GM12891 (cell line): ENCODE measurements around the gene NIPAL4.

ENCODE experiments used
- PAX5 ChIP-seq: IDR thresholded peaks from 2 replicates; pipeline ENCODE4 v1.6.1; 2011; ENCODE audit warnings: low read length, moderate library complexity, mild to moderate bottlenecking; ENCODE audit not compliant: insufficient read depth, severe bottlenecking
- POLR2A ChIP-seq: IDR thresholded peaks from 2 replicates; pipeline ENCODE4 v1.6.1; 2011; ENCODE audit warnings: low read depth, low read length, control low read depth
- POLR2AphosphoS5 ChIP-seq: IDR thresholded peaks from 2 replicates; pipeline ENCODE4 v1.6.1; 2011; ENCODE audit warnings: low read depth, low read length, control low read depth
- SPI1 ChIP-seq: IDR thresholded peaks from 2 replicates; pipeline ENCODE4 v1.6.1; 2011; ENCODE audit warnings: low read depth, low read length, control low read depth
- TAF1 ChIP-seq: IDR thresholded peaks from 2 replicates; pipeline ENCODE4 v1.6.1; 2011; ENCODE audit warnings: low read depth, low read length, control low read depth

DNA sequence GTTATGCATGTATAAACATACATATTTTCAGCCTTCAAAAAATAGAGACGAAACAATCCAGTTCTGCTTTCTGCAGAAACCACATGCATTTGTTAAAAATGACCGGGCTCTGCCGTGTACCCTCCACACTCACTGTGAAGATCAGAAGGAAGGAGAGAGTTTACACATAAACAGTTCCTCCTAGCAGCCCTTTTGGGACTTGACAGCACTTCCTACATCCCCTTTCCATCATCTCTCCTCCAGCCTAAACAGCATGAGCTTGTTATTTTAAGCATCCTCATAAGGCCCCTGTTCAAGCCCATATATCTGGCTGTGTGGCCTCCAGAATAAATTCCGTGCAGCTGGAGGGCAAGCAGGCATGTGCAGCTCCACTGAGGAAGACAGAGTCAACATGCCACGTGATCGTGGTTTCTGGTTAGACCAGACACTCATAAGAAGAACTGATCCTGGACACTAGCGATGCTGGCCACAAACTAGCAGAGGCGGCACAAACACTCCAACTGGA is 42.2 kb downstream of the NIPAL4 start:
- TF ChIP-seq TAF1 = 0 out of 2 replicates have a peak, but pooled peaks have one; percentile 18
- TF ChIP-seq POLR2A = no peak
- TF ChIP-seq SPI1 = peak; percentile 97
- TF ChIP-seq POLR2AphosphoS5 = no peak
- TF ChIP-seq PAX5 = no peak
